Measurements from ENCODE around the gene TBC1D22A. TPM values are rescaled to one million over a fixed set of nuclear protein-coding genes. Genes with fewer than 3 reads are reported as not detected.

Gene TBC1D22A
- total RNA-seq, 4 donors from 2014 or later: 31.2 to 111 (median 41.8) TPM

- no peak overlapping the region for H3K4me3 ChIP-seq
- H3K36me3 ChIP-seq: no peaks in the 10 kb centered on the region
- in situ Hi-C loops (cut with MboI; ENCODE audit: low pct_ligation_motif_present in 1 of 4, low pct_unique_long_range_greater_than_20kb in 1 of 4, low sequenced_read_pairs in 3 of 4): no loop called here
- TF ChIP-seq POLR2AphosphoS5 (IDR thresholded peaks at IDR 0.05): no peak
- no peak for TF ChIP-seq CTCF (IDR thresholded peaks at IDR 0.05)
- no peak for TF ChIP-seq POLR2A (IDR thresholded peaks at IDR 0.05)
- TF ChIP-seq EP300 (IDR thresholded peaks at IDR 0.05; ENCODE audit: low read depth): no peak
- H3K27ac ChIP-seq: no peak overlapping the region
- no peaks in the 10 kb centered on the region for H3K9me3 ChIP-seq
- no peaks in the 10 kb centered on the region for H3K4me1 ChIP-seq
- 90% methylated on average over 16 of the region's 16 CpGs; no CpG with 5 or more reads in 1 of the 2 donors for WGBS, 2 donors (ENCODE audit: low coverage in 1 of 2)
- DNase-seq: no peak
- intact Hi-C loops (cut with DNase I; ENCODE audit: low total_unique reads): no loop called here
- H3K27me3 ChIP-seq: peaks cover 2% of the 10 kb centered on the region
Measured at GRCh38 chr22:47202819-47203553, 440.5 kb downstream of the TBC1D22A start.

- no peak for DNase-seq
- in situ Hi-C loops (cut with MboI; ENCODE audit: low pct_ligation_motif_present in 1 of 4, low pct_unique_long_range_greater_than_20kb in 1 of 4, low sequenced_read_pairs in 3 of 4): no loop called here
- Histone ChIP-seq H3K27me3 (peaks cover 2% of the 10 kb centered on the region), H3K9me3 (no peaks in the 10 kb centered on the region), H3K36me3 (no peaks in the 10 kb centered on the region), H3K4me1 (no peaks in the 10 kb centered on the region), H3K4me3 (no peak overlapping the region), H3K27ac (no peak overlapping the region)
- intact Hi-C loops (cut with DNase I; ENCODE audit: low total_unique reads): no loop called here
- TF ChIP-seq POLR2AphosphoS5 (IDR thresholded peaks at IDR 0.05): no peak
- no peak for TF ChIP-seq EP300 (IDR thresholded peaks at IDR 0.05; ENCODE audit: low read depth)
- no peak for TF ChIP-seq CTCF (IDR thresholded peaks at IDR 0.05)
- no peak for TF ChIP-seq POLR2A (IDR thresholded peaks at IDR 0.05)
- 78% methylated on average over 10 of the region's 10 CpGs; no CpG with 5 or more reads in 1 of the 2 donors for WGBS, 2 donors (ENCODE audit: low coverage in 1 of 2)
Measured at GRCh38 chr22:47203554-47203991, 441.1 kb downstream of the TBC1D22A start.

- in situ Hi-C loops (cut with MboI; ENCODE audit: low pct_ligation_motif_present in 1 of 4, low pct_unique_long_range_greater_than_20kb in 1 of 4, low sequenced_read_pairs in 3 of 4): no loop called here
- no peaks in the 10 kb centered on the region for H3K9me3 ChIP-seq
- TF ChIP-seq EP300 (IDR thresholded peaks at IDR 0.05; ENCODE audit: low read depth): no peak
- no peak for TF ChIP-seq POLR2A (IDR thresholded peaks at IDR 0.05)
- no peak for TF ChIP-seq POLR2AphosphoS5 (IDR thresholded peaks at IDR 0.05)
- no peak for TF ChIP-seq CTCF (IDR thresholded peaks at IDR 0.05)
- H3K4me1 ChIP-seq: no peaks in the 10 kb centered on the region
- no peak overlapping the region for H3K27ac ChIP-seq
- no peak for DNase-seq
- H3K27me3 ChIP-seq: peaks cover 8% of the 10 kb centered on the region
- intact Hi-C loops (cut with DNase I; ENCODE audit: low total_unique reads): no loop called here
- no peaks in the 10 kb centered on the region for H3K36me3 ChIP-seq
- no peak overlapping the region for H3K4me3 ChIP-seq
- 75 to 78% methylated on average over 17 to 28 of the region's 28 CpGs for WGBS, 2 donors (ENCODE audit: low coverage in 1 of 2)
Measured at GRCh38 chr22:47204002-47204979, 441.8 kb downstream of the TBC1D22A start.

- TF ChIP-seq CTCF (IDR thresholded peaks at IDR 0.05) (no peak), EP300 (IDR thresholded peaks at IDR 0.05; ENCODE audit: low read depth) (no peak), POLR2AphosphoS5 (IDR thresholded peaks at IDR 0.05) (no peak), POLR2A (IDR thresholded peaks at IDR 0.05) (no peak)
- Histone ChIP-seq H3K27me3 (peaks cover 8% of the 10 kb centered on the region), H3K9me3 (no peaks in the 10 kb centered on the region), H3K4me1 (no peaks in the 10 kb centered on the region), H3K27ac (no peak overlapping the region), H3K36me3 (no peaks in the 10 kb centered on the region), H3K4me3 (no peak overlapping the region)
- whole genome bisulfite sequencing, 2 donors (ENCODE audit: low coverage in 1 of 2): 90 to 94% methylated on average over 3 to 13 of the region's 13 CpGs
- DNase-seq: no peak
- intact Hi-C loops (cut with DNase I; ENCODE audit: low total_unique reads): no loop called here
- in situ Hi-C loops (cut with MboI; ENCODE audit: low pct_ligation_motif_present in 1 of 4, low pct_unique_long_range_greater_than_20kb in 1 of 4, low sequenced_read_pairs in 3 of 4): no loop called here
Measured at GRCh38 chr22:47205081-47205491, 442.6 kb downstream of the TBC1D22A start.

Measured in transverse colon (tissue), 4 donors.